Measurements from ENCODE around the gene AP2S1.
"Not testable (repeated sequence)": the region's sequence is repeated elsewhere in the genome, so short reads cannot be mapped to it uniquely, and the experiment has no call there.

The AP2S1 gene

GRCh38 chr19:46834984-46835383 lies 15.7 kb downstream of the AP2S1 start:
- H3K27ac ChIP-seq (ENCODE audit: low read length), result no peak overlapping the region

GRCh38 chr19:46834121-46834520 lies 16.5 kb downstream of the AP2S1 start:
- Histone ChIP-seq H3K36me3 (ENCODE audit: control insufficient read depth in 1 of 2, insufficient read depth in 2 of 2, low read length in 2 of 2) (peaks cover 5 to 12% of the 10 kb centered on the region in 2 donors), H3K27me3 (ENCODE audit: low read depth, low read length) (no peaks in the 10 kb centered on the region), H3K4me1 (ENCODE audit: control insufficient read depth in 1 of 2, insufficient read depth in 2 of 2, low read length in 2 of 2) (peaks cover 0 to 3% of the 10 kb centered on the region in 2 donors), H3K9me3 (ENCODE audit: control insufficient read depth in 1 of 2, low read length in 2 of 2) (no peaks in the 10 kb centered on the region), H3K4me3 (ENCODE audit: low read depth in 1 of 2, low read length in 2 of 2) (no peak overlapping the region), H3K27ac (ENCODE audit: low read length) (no peak overlapping the region)

More at GRCh38 chr19:46834984-46835383, 15.7 kb downstream of the AP2S1 start:
- peaks cover 7 to 17% of the 10 kb centered on the region in 2 donors for H3K36me3 ChIP-seq (ENCODE audit: control insufficient read depth in 1 of 2, insufficient read depth in 2 of 2, low read length in 2 of 2)
- no peak overlapping the region for H3K4me3 ChIP-seq (ENCODE audit: low read depth in 1 of 2, low read length in 2 of 2)
- no peaks in the 10 kb centered on the region for H3K27me3 ChIP-seq (ENCODE audit: low read depth, low read length)
- no peaks in the 10 kb centered on the region for H3K9me3 ChIP-seq (ENCODE audit: control insufficient read depth in 1 of 2, low read length in 2 of 2)
- H3K4me1 ChIP-seq (ENCODE audit: control insufficient read depth in 1 of 2, insufficient read depth in 2 of 2, low read length in 2 of 2), result peaks cover 0 to 3% of the 10 kb centered on the region in 2 donors

GRCh38 chr19:46830864-46831263 lies 19.8 kb downstream of the AP2S1 start:
- no peak overlapping the region for H3K27ac ChIP-seq (ENCODE audit: low read length)
- H3K36me3 ChIP-seq (ENCODE audit: control insufficient read depth in 1 of 2, insufficient read depth in 2 of 2, low read length in 2 of 2), result no peaks in the 10 kb centered on the region
- no peak overlapping the region for H3K4me3 ChIP-seq (ENCODE audit: low read depth in 1 of 2, low read length in 2 of 2)
- H3K9me3 ChIP-seq (ENCODE audit: control insufficient read depth in 1 of 2, low read length in 2 of 2), result no peaks in the 10 kb centered on the region
- H3K27me3 ChIP-seq (ENCODE audit: low read depth, low read length), result no peaks in the 10 kb centered on the region
- H3K4me1 ChIP-seq (ENCODE audit: control insufficient read depth in 1 of 2, insufficient read depth in 2 of 2, low read length in 2 of 2), result peaks cover 0 to 3% of the 10 kb centered on the region in 2 donors

GRCh38 chr19:46828484-46828883 lies 22.2 kb downstream of the AP2S1 start:
- Histone ChIP-seq H3K27ac (ENCODE audit: low read length) (no peak overlapping the region), H3K36me3 (ENCODE audit: control insufficient read depth in 1 of 2, insufficient read depth in 2 of 2, low read length in 2 of 2) (no peaks in the 10 kb centered on the region), H3K9me3 (ENCODE audit: control insufficient read depth in 1 of 2, low read length in 2 of 2) (no peaks in the 10 kb centered on the region), H3K4me3 (ENCODE audit: low read depth in 1 of 2, low read length in 2 of 2) (no peak overlapping the region), H3K27me3 (ENCODE audit: low read depth, low read length) (no peaks in the 10 kb centered on the region), H3K4me1 (ENCODE audit: control insufficient read depth in 1 of 2, insufficient read depth in 2 of 2, low read length in 2 of 2) (no peaks in the 10 kb centered on the region)

- no peaks in the 10 kb centered on the region for H3K4me1 ChIP-seq (ENCODE audit: control insufficient read depth in 1 of 2, insufficient read depth in 2 of 2, low read length in 2 of 2)
- no peaks in the 10 kb centered on the region for H3K9me3 ChIP-seq (ENCODE audit: control insufficient read depth in 1 of 2, low read length in 2 of 2)
- H3K4me3 ChIP-seq (ENCODE audit: low read depth in 1 of 2, low read length in 2 of 2), result no peak overlapping the region
- no peaks in the 10 kb centered on the region for H3K27me3 ChIP-seq (ENCODE audit: low read depth, low read length)
- no peaks in the 10 kb centered on the region for H3K36me3 ChIP-seq (ENCODE audit: control insufficient read depth in 1 of 2, insufficient read depth in 2 of 2, low read length in 2 of 2)
- H3K27ac ChIP-seq (ENCODE audit: low read length), result no peak overlapping the region
Observed at GRCh38 chr19:46825731-46826055, 25.0 kb downstream of the AP2S1 start.

- no peak overlapping the region for H3K4me3 ChIP-seq (ENCODE audit: low read depth in 1 of 2, low read length in 2 of 2)
- H3K36me3 ChIP-seq (ENCODE audit: control insufficient read depth in 1 of 2, insufficient read depth in 2 of 2, low read length in 2 of 2), result no peaks in the 10 kb centered on the region
- no peaks in the 10 kb centered on the region for H3K27me3 ChIP-seq (ENCODE audit: low read depth, low read length)
- no peak overlapping the region for H3K27ac ChIP-seq (ENCODE audit: low read length)
- H3K9me3 ChIP-seq (ENCODE audit: control insufficient read depth in 1 of 2, low read length in 2 of 2), result no peaks in the 10 kb centered on the region
- H3K4me1 ChIP-seq (ENCODE audit: control insufficient read depth in 1 of 2, insufficient read depth in 2 of 2, low read length in 2 of 2), result peaks cover 0 to 2% of the 10 kb centered on the region in 2 donors
Observed at GRCh38 chr19:46824890-46825730, 25.5 kb downstream of the AP2S1 start.

- Histone ChIP-seq H3K4me3 (ENCODE audit: low read depth in 1 of 2, low read length in 2 of 2) (no peak overlapping the region), H3K27me3 (ENCODE audit: low read depth, low read length) (no peaks in the 10 kb centered on the region), H3K27ac (ENCODE audit: low read length) (no peak overlapping the region), H3K4me1 (ENCODE audit: control insufficient read depth in 1 of 2, insufficient read depth in 2 of 2, low read length in 2 of 2) (peaks cover 0 to 2% of the 10 kb centered on the region in 2 donors), H3K9me3 (ENCODE audit: control insufficient read depth in 1 of 2, low read length in 2 of 2) (no peaks in the 10 kb centered on the region), H3K36me3 (ENCODE audit: control insufficient read depth in 1 of 2, insufficient read depth in 2 of 2, low read length in 2 of 2) (no peaks in the 10 kb centered on the region)
Observed at GRCh38 chr19:46823049-46823448, 27.6 kb downstream of the AP2S1 start.

GRCh38 chr19:46822410-46822787 lies 28.2 kb downstream of the AP2S1 start:
- not testable (repeated sequence) for H3K27ac ChIP-seq (ENCODE audit: low read length); H3K36me3 ChIP-seq (ENCODE audit: control insufficient read depth in 1 of 2, insufficient read depth in 2 of 2, low read length in 2 of 2); H3K9me3 ChIP-seq (ENCODE audit: control insufficient read depth in 1 of 2, low read length in 2 of 2); H3K4me3 ChIP-seq (ENCODE audit: low read depth in 1 of 2, low read length in 2 of 2); H3K27me3 ChIP-seq (ENCODE audit: low read depth, low read length); H3K4me1 ChIP-seq (ENCODE audit: control insufficient read depth in 1 of 2, insufficient read depth in 2 of 2, low read length in 2 of 2)

- H3K4me1 ChIP-seq (ENCODE audit: control insufficient read depth in 1 of 2, insufficient read depth in 2 of 2, low read length in 2 of 2), result peaks cover 0 to 2% of the 10 kb centered on the region in 2 donors
- H3K36me3 ChIP-seq (ENCODE audit: control insufficient read depth in 1 of 2, insufficient read depth in 2 of 2, low read length in 2 of 2), result no peaks in the 10 kb centered on the region
- no peak overlapping the region for H3K4me3 ChIP-seq (ENCODE audit: low read depth in 1 of 2, low read length in 2 of 2)
- H3K27ac ChIP-seq (ENCODE audit: low read length), result no peak overlapping the region
- H3K9me3 ChIP-seq (ENCODE audit: control insufficient read depth in 1 of 2, low read length in 2 of 2), result no peaks in the 10 kb centered on the region
- no peaks in the 10 kb centered on the region for H3K27me3 ChIP-seq (ENCODE audit: low read depth, low read length)
Observed at GRCh38 chr19:46821512-46822409, 28.9 kb downstream of the AP2S1 start.

GRCh38 chr19:46818812-46819211 lies 31.8 kb downstream of the AP2S1 start:
- Histone ChIP-seq H3K9me3 (ENCODE audit: control insufficient read depth in 1 of 2, low read length in 2 of 2) (no peaks in the 10 kb centered on the region), H3K36me3 (ENCODE audit: control insufficient read depth in 1 of 2, insufficient read depth in 2 of 2, low read length in 2 of 2) (no peaks in the 10 kb centered on the region), H3K27ac (ENCODE audit: low read length) (no peak overlapping the region), H3K4me1 (ENCODE audit: control insufficient read depth in 1 of 2, insufficient read depth in 2 of 2, low read length in 2 of 2) (peaks cover 0 to 5% of the 10 kb centered on the region in 2 donors), H3K4me3 (ENCODE audit: low read depth in 1 of 2, low read length in 2 of 2) (no peak overlapping the region), H3K27me3 (ENCODE audit: low read depth, low read length) (no peaks in the 10 kb centered on the region)

- H3K4me1 ChIP-seq (ENCODE audit: control insufficient read depth in 1 of 2, insufficient read depth in 2 of 2, low read length in 2 of 2), result peaks cover 0 to 10% of the 10 kb centered on the region in 2 donors
- H3K9me3 ChIP-seq (ENCODE audit: control insufficient read depth in 1 of 2, low read length in 2 of 2), result no peaks in the 10 kb centered on the region
- no peak overlapping the region for H3K4me3 ChIP-seq (ENCODE audit: low read depth in 1 of 2, low read length in 2 of 2)
- H3K27me3 ChIP-seq (ENCODE audit: low read depth, low read length), result no peaks in the 10 kb centered on the region
- H3K27ac ChIP-seq (ENCODE audit: low read length), result no peak overlapping the region
- no peaks in the 10 kb centered on the region for H3K36me3 ChIP-seq (ENCODE audit: control insufficient read depth in 1 of 2, insufficient read depth in 2 of 2, low read length in 2 of 2)
Observed at GRCh38 chr19:46815833-46816627, 34.6 kb downstream of the AP2S1 start.
